Nephron (organoid): ENCODE data around the gene GSN.

Source experiments
- H3K27ac Mint-ChIP-seq, 3 experiments: 2 replicates each; pipeline ENCODE4 v1.8.0; 2020; ENCODE audit warnings: mixed read lengths in 3 of 3, mild to moderate bottlenecking in 2 of 3, moderate library complexity in 1 of 3
- H3K27me3 Mint-ChIP-seq: 2 replicates; pipeline ENCODE4 v1.8.0; 2021; ENCODE audit warnings: low read depth, mild to moderate bottlenecking, moderate library complexity, mixed read lengths
- H3K36me3 Mint-ChIP-seq: 2 replicates; pipeline ENCODE4 v1.8.0; 2020; ENCODE audit warnings: low read depth, mixed read lengths
- H3K4me1 Mint-ChIP-seq: 2 replicates; pipeline ENCODE4 v1.8.0; 2020; ENCODE audit warnings: mixed read lengths
- H3K4me3 Mint-ChIP-seq, 3 experiments: 2 replicates each; pipeline ENCODE4 v1.8.0; 2020; ENCODE audit warnings: mild to moderate bottlenecking in 3 of 3, mixed read lengths in 3 of 3, moderate library complexity in 2 of 3
- H3K9me3 Mint-ChIP-seq: 2 replicates; pipeline ENCODE4 v1.8.0; 2020; ENCODE audit warnings: mixed read lengths
- CTCF ChIP-seq, 3 experiments: fragments of 200-600 bp; sonication (generic); IDR thresholded peaks; one replicate each; pipeline ENCODE4 v1.5.0; 2021; ENCODE audit warnings: antibody characterized with exemption in 3 of 3; ENCODE audit not compliant: unreplicated experiment in 3 of 3

GSN gene

GRCh38 chr9:121364077-121364476, 96.1 kb downstream of the GSN start:
- no peaks in the 10 kb centered on the region for H3K9me3 Mint-ChIP-seq

GRCh38 chr9:121364886-121365285, 96.9 kb downstream of the GSN start:
- Mint-ChIP-seq H3K27ac (no peak overlapping the region), H3K27me3 (peaks cover 16% of the 10 kb centered on the region), H3K36me3 (no peaks in the 10 kb centered on the region), H3K4me3 (no peak overlapping the region), H3K4me1 (peaks cover 60% of the 10 kb centered on the region), H3K9me3 (no peaks in the 10 kb centered on the region)
- TF ChIP-seq CTCF (IDR thresholded peaks at IDR 0.05; ENCODE audit: unreplicated experiment in 3 of 3) = no peak

More at GRCh38 chr9:121364077-121364476, 96.1 kb downstream of the GSN start:
- Mint-ChIP-seq H3K27ac (peak overlapping the region in 1 of 3 experiments; percentile 6), H3K4me3 (no peak overlapping the region), H3K27me3 (peaks cover 14% of the 10 kb centered on the region), H3K4me1 (peaks cover 66% of the 10 kb centered on the region), H3K36me3 (no peaks in the 10 kb centered on the region)
- TF ChIP-seq CTCF (IDR thresholded peaks at IDR 0.05; ENCODE audit: unreplicated experiment in 3 of 3) = no peak

GRCh38 chr9:121365564-121365963, 97.6 kb downstream of the GSN start:
- Mint-ChIP-seq H3K27ac (no peak overlapping the region), H3K36me3 (no peaks in the 10 kb centered on the region), H3K4me3 (no peak overlapping the region), H3K4me1 (peaks cover 62% of the 10 kb centered on the region), H3K27me3 (peaks cover 16% of the 10 kb centered on the region), H3K9me3 (no peaks in the 10 kb centered on the region)
- no peak for TF ChIP-seq CTCF (IDR thresholded peaks at IDR 0.05; ENCODE audit: unreplicated experiment in 3 of 3)

- Mint-ChIP-seq H3K36me3 (no peaks in the 10 kb centered on the region), H3K27ac (peak overlapping the region in 1 of 3 experiments; percentile 40), H3K27me3 (peaks cover 16% of the 10 kb centered on the region), H3K4me1 (peaks cover 54% of the 10 kb centered on the region), H3K9me3 (no peaks in the 10 kb centered on the region), H3K4me3 (peak overlapping the region in 1 of 3 experiments; percentile 59)
- no peak for TF ChIP-seq CTCF (IDR thresholded peaks at IDR 0.05; ENCODE audit: unreplicated experiment in 3 of 3)
These were observed 98.7 kb downstream of the GSN start for GRCh38 chr9:121366611-121367192.

GRCh38 chr9:121367306-121368137, 99.6 kb downstream of the GSN start:
- no peaks in the 10 kb centered on the region for H3K36me3 Mint-ChIP-seq
- peaks cover 18% of the 10 kb centered on the region for H3K27me3 Mint-ChIP-seq
- H3K27ac Mint-ChIP-seq = peak overlapping the region; percentile 45 to 67 (median 62)
- H3K4me1 Mint-ChIP-seq = peaks cover 54% of the 10 kb centered on the region
- no peak for TF ChIP-seq CTCF (IDR thresholded peaks at IDR 0.05; ENCODE audit: unreplicated experiment in 3 of 3)
- no peaks in the 10 kb centered on the region for H3K9me3 Mint-ChIP-seq
- peak overlapping the region; percentile 83 to 88 (median 84) for H3K4me3 Mint-ChIP-seq
